Neural cell (in vitro differentiated cells): ENCODE results near the gene FAM168A.

ENCODE experiments used
- EP300 ChIP-seq: fragments of 450-650 bp; conservative IDR thresholded peaks from 2 replicates; pipeline ENCODE4 v1.6.1; 2014; ENCODE audit warnings: antibody characterized with exemption, mild to moderate bottlenecking, moderate library complexity; ENCODE audit not compliant: poor library complexity, severe bottlenecking
- EZH2 ChIP-seq: fragments of 200-600, 300-800 bp; shearing (Covaris generic), sonication (generic); IDR thresholded peaks from 2 replicates; pipeline ENCODE4 v1.6.1; 2014; ENCODE audit warnings: antibody characterized with exemption, low read length, borderline replicate concordance, mild to moderate bottlenecking; ENCODE audit not compliant: insufficient read depth, poor library complexity, severe bottlenecking
- MXI1 ChIP-seq: fragments of 450-650 bp; conservative IDR thresholded peaks from 2 replicates; pipeline ENCODE4 v1.6.1; 2014; ENCODE audit warnings: antibody characterized with exemption, mild to moderate bottlenecking; ENCODE audit not compliant: poor library complexity, severe bottlenecking
- POLR2AphosphoS5 ChIP-seq: IDR thresholded peaks from 2 replicates; pipeline ENCODE4 v1.6.1; 2012
- RAD21 ChIP-seq: fragments of 450-650 bp; conservative IDR thresholded peaks from 2 replicates; pipeline ENCODE4 v1.6.1; 2014; ENCODE audit warnings: antibody characterized with exemption, mild to moderate bottlenecking, moderate library complexity
- SMC3 ChIP-seq: fragments of 450-650 bp; conservative IDR thresholded peaks from 2 replicates; pipeline ENCODE4 v1.6.1; 2014; ENCODE audit warnings: antibody characterized with exemption, mild to moderate bottlenecking, moderate library complexity; ENCODE audit not compliant: poor library complexity
- TAF1 ChIP-seq: IDR thresholded peaks from 2 replicates; pipeline ENCODE4 v1.6.1; 2012; ENCODE audit warnings: low read depth
- TF ChIP-seq, protein P1 (sequence below): fragments of 450-650 bp; IDR thresholded peaks from 2 replicates; pipeline ENCODE4 v1.5.1; 2014; ENCODE audit warnings: antibody characterized with exemption, mild to moderate bottlenecking, moderate library complexity; ENCODE audit not compliant: poor library complexity, severe bottlenecking
- TF ChIP-seq, protein P2 (sequence below): IDR thresholded peaks from 2 replicates; pipeline ENCODE4 v1.6.1; 2012; ENCODE audit warnings: borderline replicate concordance

DNA sequence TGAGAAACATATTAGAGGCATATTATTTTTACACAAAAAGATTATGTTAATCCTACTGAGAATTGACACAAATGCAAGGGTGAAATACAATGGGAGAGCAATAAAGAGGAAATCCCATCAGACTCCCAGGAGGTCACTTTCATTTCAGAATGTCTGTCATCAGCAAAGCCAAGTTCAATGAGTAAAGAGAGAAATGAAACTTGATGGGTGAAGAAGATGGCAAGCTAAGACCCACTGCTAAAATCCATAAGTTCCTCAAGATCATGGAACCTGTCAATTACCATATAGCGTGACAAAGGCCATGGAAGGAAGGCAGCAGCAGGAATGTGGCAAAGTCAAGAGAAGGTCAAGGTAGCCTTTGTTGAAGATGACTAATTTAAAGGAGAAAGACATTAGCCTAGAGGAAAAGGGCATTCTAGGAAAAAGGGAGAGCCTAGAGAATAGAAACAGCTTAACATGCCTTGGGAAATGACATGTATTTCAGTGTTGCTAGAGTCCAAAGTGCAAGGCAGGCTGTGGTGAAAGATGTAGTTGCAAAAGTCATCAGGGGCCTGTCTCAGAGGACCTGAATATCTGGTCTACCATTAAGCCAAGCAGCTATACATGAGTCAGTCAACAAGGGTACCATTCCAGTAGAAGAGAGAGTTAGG, 43.1 kb downstream of the FAM168A start:
- TF ChIP-seq EP300 = no peak
- no peak for TF ChIP-seq POLR2AphosphoS5
- TF ChIP-seq, protein P1, sequence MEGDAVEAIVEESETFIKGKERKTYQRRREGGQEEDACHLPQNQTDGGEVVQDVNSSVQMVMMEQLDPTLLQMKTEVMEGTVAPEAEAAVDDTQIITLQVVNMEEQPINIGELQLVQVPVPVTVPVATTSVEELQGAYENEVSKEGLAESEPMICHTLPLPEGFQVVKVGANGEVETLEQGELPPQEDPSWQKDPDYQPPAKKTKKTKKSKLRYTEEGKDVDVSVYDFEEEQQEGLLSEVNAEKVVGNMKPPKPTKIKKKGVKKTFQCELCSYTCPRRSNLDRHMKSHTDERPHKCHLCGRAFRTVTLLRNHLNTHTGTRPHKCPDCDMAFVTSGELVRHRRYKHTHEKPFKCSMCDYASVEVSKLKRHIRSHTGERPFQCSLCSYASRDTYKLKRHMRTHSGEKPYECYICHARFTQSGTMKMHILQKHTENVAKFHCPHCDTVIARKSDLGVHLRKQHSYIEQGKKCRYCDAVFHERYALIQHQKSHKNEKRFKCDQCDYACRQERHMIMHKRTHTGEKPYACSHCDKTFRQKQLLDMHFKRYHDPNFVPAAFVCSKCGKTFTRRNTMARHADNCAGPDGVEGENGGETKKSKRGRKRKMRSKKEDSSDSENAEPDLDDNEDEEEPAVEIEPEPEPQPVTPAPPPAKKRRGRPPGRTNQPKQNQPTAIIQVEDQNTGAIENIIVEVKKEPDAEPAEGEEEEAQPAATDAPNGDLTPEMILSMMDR = no peak
- TF ChIP-seq, protein P2, sequence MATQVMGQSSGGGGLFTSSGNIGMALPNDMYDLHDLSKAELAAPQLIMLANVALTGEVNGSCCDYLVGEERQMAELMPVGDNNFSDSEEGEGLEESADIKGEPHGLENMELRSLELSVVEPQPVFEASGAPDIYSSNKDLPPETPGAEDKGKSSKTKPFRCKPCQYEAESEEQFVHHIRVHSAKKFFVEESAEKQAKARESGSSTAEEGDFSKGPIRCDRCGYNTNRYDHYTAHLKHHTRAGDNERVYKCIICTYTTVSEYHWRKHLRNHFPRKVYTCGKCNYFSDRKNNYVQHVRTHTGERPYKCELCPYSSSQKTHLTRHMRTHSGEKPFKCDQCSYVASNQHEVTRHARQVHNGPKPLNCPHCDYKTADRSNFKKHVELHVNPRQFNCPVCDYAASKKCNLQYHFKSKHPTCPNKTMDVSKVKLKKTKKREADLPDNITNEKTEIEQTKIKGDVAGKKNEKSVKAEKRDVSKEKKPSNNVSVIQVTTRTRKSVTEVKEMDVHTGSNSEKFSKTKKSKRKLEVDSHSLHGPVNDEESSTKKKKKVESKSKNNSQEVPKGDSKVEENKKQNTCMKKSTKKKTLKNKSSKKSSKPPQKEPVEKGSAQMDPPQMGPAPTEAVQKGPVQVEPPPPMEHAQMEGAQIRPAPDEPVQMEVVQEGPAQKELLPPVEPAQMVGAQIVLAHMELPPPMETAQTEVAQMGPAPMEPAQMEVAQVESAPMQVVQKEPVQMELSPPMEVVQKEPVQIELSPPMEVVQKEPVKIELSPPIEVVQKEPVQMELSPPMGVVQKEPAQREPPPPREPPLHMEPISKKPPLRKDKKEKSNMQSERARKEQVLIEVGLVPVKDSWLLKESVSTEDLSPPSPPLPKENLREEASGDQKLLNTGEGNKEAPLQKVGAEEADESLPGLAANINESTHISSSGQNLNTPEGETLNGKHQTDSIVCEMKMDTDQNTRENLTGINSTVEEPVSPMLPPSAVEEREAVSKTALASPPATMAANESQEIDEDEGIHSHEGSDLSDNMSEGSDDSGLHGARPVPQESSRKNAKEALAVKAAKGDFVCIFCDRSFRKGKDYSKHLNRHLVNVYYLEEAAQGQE = no peak
- TF ChIP-seq EZH2 = no peak
- TF ChIP-seq RAD21 = no peak
- no peak for TF ChIP-seq TAF1
- no peak for TF ChIP-seq SMC3
- TF ChIP-seq MXI1 = no peak
